ENCODE measurements around the gene LPCAT2.

DNA sequence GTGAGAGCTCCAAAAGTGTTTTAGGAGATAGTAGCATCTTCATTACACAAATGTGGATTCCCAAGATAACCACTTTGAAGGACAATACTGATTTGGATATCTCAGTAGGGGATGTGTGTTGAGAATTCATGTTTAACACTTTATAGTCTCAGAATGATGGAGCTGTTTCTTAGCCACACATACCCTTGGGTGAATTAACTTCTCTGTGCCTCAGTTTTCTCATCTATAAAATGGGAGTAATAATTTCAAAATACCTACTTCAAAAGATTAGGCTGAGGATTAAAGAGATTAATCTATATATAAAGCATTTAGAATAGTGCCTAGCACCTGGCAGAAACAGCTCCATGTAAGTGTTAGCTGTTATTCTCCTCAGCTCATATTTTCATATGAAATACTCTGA, 19.0 kb downstream of the LPCAT2 start:
- TF ChIP-seq CHD2 (IDR thresholded peaks at IDR 0.05; ENCODE audit: low read length, partially characterized antibody) = no peak
- TF ChIP-seq POLR2A (IDR thresholded peaks at IDR 0.05; ENCODE audit: low read length) = no peak
- no peak for TF ChIP-seq CTCF (IDR thresholded peaks at IDR 0.05)
- no peak for TF ChIP-seq MAFK (IDR thresholded peaks at IDR 0.05; ENCODE audit: partially characterized antibody)
- no peak for TF ChIP-seq ZNF302 (CRISPR knock-in tag; IDR thresholded peaks at IDR 0.05)
- TF ChIP-seq USF2 (IDR thresholded peaks at IDR 0.05) = no peak
- TF ChIP-seq NFE2L2 (conservative IDR thresholded peaks at IDR 0.05; ENCODE audit: low read length) = no peak
